Loucy (cell line): Measurements from ENCODE around the gene IMPG2.
"Not testable (repeated sequence)": the region's sequence is repeated elsewhere in the genome, so short reads cannot be mapped to it uniquely, and the experiment has no call there.

Experiments
- H2AFZ ChIP-seq: fragments of 200-600 bp; sonication (generic); 2 replicates; pipeline ENCODE4 v1.6.0; 2016; ENCODE audit warnings: antibody characterized with exemption, mild to moderate bottlenecking, low read length, moderate library complexity
- H3F3A ChIP-seq: fragments of 200-600 bp; 2 replicates; pipeline ENCODE4 v1.6.0; 2016; ENCODE audit warnings: antibody characterized with exemption, low read depth, mild to moderate bottlenecking
- H3K27me3 ChIP-seq: fragments of 200-600 bp; sonication (generic); 2 replicates; pipeline ENCODE4 v1.6.1; 2014; ENCODE audit warnings: low read length, mild to moderate bottlenecking; ENCODE audit not compliant: insufficient read depth, poor library complexity, severe bottlenecking
- H3K36me3 ChIP-seq: fragments of 200-600 bp; sonication (generic); 2 replicates; pipeline ENCODE4 v1.6.1; 2016; ENCODE audit warnings: low read length; ENCODE audit not compliant: insufficient read depth
- H3K4me1 ChIP-seq: fragments of 200-600 bp; sonication (generic); 2 replicates; pipeline ENCODE4 v1.5.1; 2014; ENCODE audit warnings: low read length, mild to moderate bottlenecking; ENCODE audit not compliant: insufficient read depth, poor library complexity, severe bottlenecking
- H3K4me2 ChIP-seq: fragments of 200-600 bp; sonication (generic); 2 replicates; pipeline ENCODE4 v1.6.0; 2014; ENCODE audit warnings: antibody characterized with exemption, low read length, low read depth, mild to moderate bottlenecking; ENCODE audit not compliant: poor library complexity, severe bottlenecking
- H3K4me3 ChIP-seq: fragments of 200-600 bp; sonication (generic); 2 replicates; pipeline ENCODE4 v1.5.1; 2014; ENCODE audit warnings: low read length, mild to moderate bottlenecking, mixed read lengths; ENCODE audit not compliant: poor library complexity, severe bottlenecking
- H3K79me2 ChIP-seq: fragments of 200-600 bp; sonication (generic); 2 replicates; pipeline ENCODE4 v1.6.1; 2014; ENCODE audit warnings: low read length; ENCODE audit not compliant: insufficient read depth
- H3K9ac ChIP-seq: fragments of 200-600 bp; sonication (generic); 2 replicates; pipeline ENCODE4 v1.6.0; 2014; ENCODE audit warnings: mild to moderate bottlenecking, low read depth, low read length, moderate library complexity; ENCODE audit not compliant: poor library complexity, severe bottlenecking
- H3K9me2 ChIP-seq: fragments of 200-600 bp; sonication (generic); replicated peaks from 2 replicates; pipeline ENCODE4 v1.6.1; 2016; ENCODE audit warnings: low read depth, low read length, mixed read lengths
- H3K9me3 ChIP-seq: fragments of 200-600 bp; sonication (generic); 2 replicates; pipeline ENCODE4 v1.6.1; 2014; ENCODE audit warnings: mild to moderate bottlenecking, antibody characterized with exemption, low read length, low read depth; ENCODE audit not compliant: insufficient read depth
- H4K20me1 ChIP-seq: fragments of 200-600 bp; sonication (generic); 2 replicates; pipeline ENCODE4 v1.6.0; 2014; ENCODE audit warnings: antibody characterized with exemption, low read length, mild to moderate bottlenecking; ENCODE audit not compliant: insufficient read depth, poor library complexity, severe bottlenecking
- CTCF ChIP-seq: fragments of 200-600 bp; sonication (generic); conservative IDR thresholded peaks from 2 replicates; pipeline ENCODE4 v1.5.1; 2014; ENCODE audit warnings: mild to moderate bottlenecking, antibody characterized with exemption, low read length
- EZH2phosphoT487 ChIP-seq: fragments of 200-600 bp; IDR thresholded peaks from 2 replicates; pipeline ENCODE4 v1.6.1; 2018; ENCODE audit warnings: antibody characterized with exemption, mild to moderate bottlenecking, moderate library complexity, borderline replicate concordance

The IMPG2 gene

GRCh38 chr3:101311676-101312075 is 8.7 kb downstream of the IMPG2 start:
- no peak overlapping the region for H2AFZ ChIP-seq
- no peaks in the 10 kb centered on the region for H3F3A ChIP-seq
- H3K9me2 ChIP-seq: no peaks in the 10 kb centered on the region
- no peak overlapping the region for H3K4me3 ChIP-seq
- peaks cover 11% of the 10 kb centered on the region; the same call in 1 of the 2 replicates for H3K9me3 ChIP-seq
- no peaks in the 10 kb centered on the region for H3K27me3 ChIP-seq
- H3K9ac ChIP-seq: no peak overlapping the region
- no peak overlapping the region for H3K4me2 ChIP-seq
- H4K20me1 ChIP-seq: no peaks in the 10 kb centered on the region
- H3K4me1 ChIP-seq: no peaks in the 10 kb centered on the region
- H3K36me3 ChIP-seq: no peaks in the 10 kb centered on the region
- H3K79me2 ChIP-seq: no peaks in the 10 kb centered on the region
- no peak for TF ChIP-seq CTCF
- TF ChIP-seq EZH2phosphoT487: no peak

- no peak for TF ChIP-seq CTCF
- no peak for TF ChIP-seq EZH2phosphoT487
- Histone ChIP-seq H3K4me1 (no peaks in the 10 kb centered on the region), H3K9me3 (peaks cover 11% of the 10 kb centered on the region; the same call in 1 of the 2 replicates), H3F3A (no peaks in the 10 kb centered on the region), H2AFZ (no peak overlapping the region), H4K20me1 (no peaks in the 10 kb centered on the region), H3K9ac (no peak overlapping the region), H3K79me2 (no peaks in the 10 kb centered on the region), H3K27me3 (no peaks in the 10 kb centered on the region), H3K9me2 (no peaks in the 10 kb centered on the region), H3K36me3 (no peaks in the 10 kb centered on the region), H3K4me3 (no peak overlapping the region), H3K4me2 (no peak overlapping the region)
Measured at GRCh38 chr3:101310978-101311375, 9.4 kb downstream of the IMPG2 start.

GRCh38 chr3:101308147-101308772 is 12.1 kb downstream of the IMPG2 start:
- peaks cover 11% of the 10 kb centered on the region; the same call in 1 of the 2 replicates for H3K9me3 ChIP-seq
- H2AFZ ChIP-seq, H3K4me2 ChIP-seq, H3K4me1 ChIP-seq, H3K9me2 ChIP-seq, H3K4me3 ChIP-seq, H3K36me3 ChIP-seq, H3K27me3 ChIP-seq, H3K79me2 ChIP-seq, H3K9ac ChIP-seq, H3F3A ChIP-seq, H4K20me1 ChIP-seq: not testable (repeated sequence)

- Histone ChIP-seq H3K27me3 (no peaks in the 10 kb centered on the region), H3K9ac (no peak overlapping the region), H3F3A (no peaks in the 10 kb centered on the region), H3K4me1 (no peaks in the 10 kb centered on the region), H3K4me3 (no peak overlapping the region), H3K79me2 (no peaks in the 10 kb centered on the region), H3K9me2 (no peaks in the 10 kb centered on the region), H3K9me3 (peaks cover 9% of the 10 kb centered on the region; the same call in 1 of the 2 replicates), H3K4me2 (no peak overlapping the region), H3K36me3 (no peaks in the 10 kb centered on the region), H2AFZ (no peak overlapping the region), H4K20me1 (no peaks in the 10 kb centered on the region)
- no peak for TF ChIP-seq EZH2phosphoT487
- TF ChIP-seq CTCF: no peak
Measured at GRCh38 chr3:101303836-101304235, 16.5 kb downstream of the IMPG2 start.
